BLaER1 (cell line): Measurements from ENCODE around the gene ACKR2.
A peak's percentile ranks its signal among the peaks of the same experiment; 100 is the strongest.
"Not testable (repeated sequence)": the region's sequence is repeated elsewhere in the genome, so short reads cannot be mapped to it uniquely, and the experiment has no call there.

ENCODE experiments used
- H3K27ac ChIP-seq: shearing (Covaris generic); formaldehyde crosslinking; 2 replicates; pipeline ENCODE4 v1.8.1; 2022
- H3K27me3 ChIP-seq: shearing (Covaris generic); formaldehyde crosslinking; 2 replicates; pipeline ENCODE4 v1.8.1; 2022
- H3K36me3 ChIP-seq: shearing (Covaris generic); formaldehyde crosslinking; 2 replicates; pipeline ENCODE4 v1.8.1; 2022
- H3K4me1 ChIP-seq: shearing (Covaris generic); formaldehyde crosslinking; 2 replicates; pipeline ENCODE4 v1.8.1; 2022
- H3K4me2 ChIP-seq: shearing (Covaris generic); formaldehyde crosslinking; 2 replicates; pipeline ENCODE4 v1.8.1; 2022
- H3K4me3 ChIP-seq: shearing (Covaris generic); formaldehyde crosslinking; 2 replicates; pipeline ENCODE4 v1.8.1; 2022
- H3K9ac ChIP-seq: shearing (Covaris generic); formaldehyde crosslinking; 2 replicates; pipeline ENCODE4 v1.8.1; 2022
- H3K9me3 ChIP-seq: shearing (Covaris generic); formaldehyde crosslinking; 2 replicates; pipeline ENCODE4 v1.8.1; 2022
- H4K20me1 ChIP-seq: shearing (Covaris generic); formaldehyde crosslinking; 2 replicates; pipeline ENCODE4 v1.8.1; 2022
- Cebpa-rat ChIP-seq: shearing (Covaris generic); IDR thresholded peaks from 2 replicates; pipeline ENCODE4 v1.8.1; 2022

ACKR2 gene

DNA sequence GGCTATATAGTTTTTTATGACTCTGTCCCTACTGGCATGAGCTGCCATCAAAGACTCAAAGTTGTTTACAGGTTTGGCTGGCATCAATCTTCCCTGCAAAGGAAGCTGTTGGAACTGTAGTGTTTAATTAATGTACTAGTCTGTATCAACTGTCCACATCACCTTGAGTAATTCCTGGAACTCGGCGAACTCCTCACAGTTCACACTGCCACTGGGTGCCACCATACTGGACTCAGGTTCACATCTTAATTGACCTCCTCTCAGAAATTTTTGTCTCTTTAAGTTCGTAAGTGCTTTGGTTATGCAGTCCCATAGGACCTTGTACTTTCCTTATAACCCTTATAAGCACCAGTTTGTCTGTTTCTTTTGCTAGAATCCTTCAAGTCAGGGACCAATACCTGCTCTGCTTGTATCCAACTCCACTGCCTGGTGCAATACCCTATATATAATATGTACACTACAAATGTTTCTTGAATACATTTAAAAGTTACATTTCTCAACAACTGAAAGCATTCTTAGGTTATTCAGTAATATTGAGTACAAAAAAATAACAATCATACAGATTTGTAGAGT, 8.1 kb upstream of the ACKR2 start:
- H4K20me1 ChIP-seq = peaks cover 47% of the 10 kb centered on the region
- H3K36me3 ChIP-seq = no peaks in the 10 kb centered on the region
- H3K4me1 ChIP-seq = peaks cover 50% of the 10 kb centered on the region
- H3K9ac ChIP-seq = no peak overlapping the region
- TF ChIP-seq Cebpa-rat = no peak
- no peak overlapping the region for H3K4me3 ChIP-seq
- no peaks in the 10 kb centered on the region for H3K27me3 ChIP-seq
- peak overlapping the region; percentile 34; the same call in 1 of the 2 replicates for H3K4me2 ChIP-seq
- no peak overlapping the region for H3K27ac ChIP-seq
- no peaks in the 10 kb centered on the region for H3K9me3 ChIP-seq

DNA sequence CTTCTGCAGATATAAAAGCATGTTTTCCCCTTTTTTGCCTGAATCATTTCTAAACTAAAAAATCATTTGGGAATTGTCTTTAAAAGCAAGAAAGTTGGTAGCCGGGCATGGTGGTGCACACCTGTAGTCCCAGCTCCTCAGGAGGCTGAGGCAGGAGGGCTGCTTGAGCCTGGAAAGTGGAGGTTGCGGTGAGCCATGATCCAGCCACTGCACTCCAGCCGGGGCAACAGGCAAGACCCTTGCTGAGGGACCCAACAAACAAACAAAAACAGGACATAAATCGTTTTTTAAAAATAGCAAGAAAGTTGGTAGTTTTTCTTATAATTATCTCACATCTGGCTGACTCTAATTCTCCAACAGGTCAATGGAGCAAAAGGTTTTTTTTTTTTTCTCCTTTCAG, 7.5 kb upstream of the ACKR2 start:
- Histone ChIP-seq H3K36me3 (no peaks in the 10 kb centered on the region), H3K4me3 (no peak overlapping the region), H3K27ac (no peak overlapping the region), H3K27me3 (no peaks in the 10 kb centered on the region), H4K20me1 (peaks cover 47% of the 10 kb centered on the region), H3K9me3 (no peaks in the 10 kb centered on the region), H3K4me1 (peaks cover 50% of the 10 kb centered on the region), H3K9ac (no peak overlapping the region), H3K4me2 (no peak overlapping the region)
- TF ChIP-seq Cebpa-rat = no peak

DNA sequence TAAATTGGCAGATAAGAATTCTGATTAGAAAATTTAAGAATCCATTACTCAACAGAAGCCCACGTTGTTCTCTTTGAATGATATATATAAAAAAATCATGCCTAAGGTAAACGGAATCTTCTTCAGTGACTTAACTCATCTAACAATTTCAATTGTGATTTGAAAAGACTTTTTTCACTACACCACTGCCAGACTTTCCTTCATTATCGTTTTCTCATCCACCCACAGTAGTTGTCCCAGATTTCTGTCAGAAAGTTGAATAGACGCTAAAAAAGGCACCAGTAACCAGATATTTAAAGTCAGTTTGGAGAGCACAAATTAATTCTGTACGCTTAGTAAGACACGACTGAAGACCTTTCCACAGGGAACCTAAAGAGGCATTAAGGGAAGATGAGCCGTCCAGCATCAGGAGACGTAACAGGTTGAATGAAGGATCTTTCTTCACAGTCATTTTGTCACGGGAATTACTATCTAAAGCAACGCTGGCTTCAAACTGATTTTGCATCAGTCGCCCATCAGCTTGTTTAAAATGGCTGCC, 6.3 kb upstream of the ACKR2 start:
- Histone ChIP-seq H3K27me3 (no peaks in the 10 kb centered on the region), H3K4me1 (peaks cover 50% of the 10 kb centered on the region), H3K9ac (peak overlapping the region; percentile 90), H3K4me2 (peak overlapping the region; percentile 95), H3K9me3 (no peaks in the 10 kb centered on the region), H3K36me3 (no peaks in the 10 kb centered on the region), H4K20me1 (peaks cover 47% of the 10 kb centered on the region), H3K27ac (no peak overlapping the region), H3K4me3 (peak overlapping the region; percentile 83)
- TF ChIP-seq Cebpa-rat = no peak

DNA sequence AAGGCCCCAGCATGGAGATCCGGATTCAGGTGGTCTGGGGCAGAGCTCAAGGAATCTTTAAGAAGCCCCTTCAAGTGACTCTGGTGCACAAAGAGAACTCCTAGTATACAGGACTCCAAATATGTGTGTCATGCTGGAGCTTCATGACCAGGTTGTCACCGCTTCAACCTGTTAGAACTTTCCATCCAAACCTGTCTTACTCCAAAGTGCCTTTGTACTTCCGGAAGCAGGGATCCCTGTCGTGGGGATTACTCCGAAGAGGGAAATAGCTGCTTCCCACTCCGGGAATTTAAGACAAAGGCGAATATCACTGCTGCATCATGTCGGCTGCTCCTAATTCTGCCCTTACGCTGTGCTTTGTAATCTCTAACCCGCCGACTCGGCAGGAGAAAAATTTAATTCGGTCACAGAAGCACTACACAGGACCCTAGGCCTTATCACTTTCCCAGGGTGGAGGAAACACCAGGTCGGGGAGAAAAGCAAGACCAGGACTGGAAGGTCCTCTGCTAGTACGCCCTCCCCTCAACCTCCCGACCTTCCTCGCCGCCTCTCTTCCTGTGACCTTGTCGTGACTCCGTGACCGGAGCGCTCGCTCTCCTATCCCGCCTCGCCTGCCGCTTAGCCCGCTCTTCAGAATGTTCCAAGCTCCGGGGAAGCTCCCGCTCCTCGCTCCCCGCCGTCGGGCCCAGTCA, 5.7 kb upstream of the ACKR2 start:
- Histone ChIP-seq H3K36me3 (no peaks in the 10 kb centered on the region), H3K9me3 (no peaks in the 10 kb centered on the region), H4K20me1 (peaks cover 47% of the 10 kb centered on the region), H3K27ac (peak overlapping the region; percentile 84), H3K4me2 (peak overlapping the region; percentile 95), H3K27me3 (no peaks in the 10 kb centered on the region), H3K9ac (peak overlapping the region; percentile 90), H3K4me3 (peak overlapping the region; percentile 83), H3K4me1 (peaks cover 50% of the 10 kb centered on the region)
- TF ChIP-seq Cebpa-rat = no peak

DNA sequence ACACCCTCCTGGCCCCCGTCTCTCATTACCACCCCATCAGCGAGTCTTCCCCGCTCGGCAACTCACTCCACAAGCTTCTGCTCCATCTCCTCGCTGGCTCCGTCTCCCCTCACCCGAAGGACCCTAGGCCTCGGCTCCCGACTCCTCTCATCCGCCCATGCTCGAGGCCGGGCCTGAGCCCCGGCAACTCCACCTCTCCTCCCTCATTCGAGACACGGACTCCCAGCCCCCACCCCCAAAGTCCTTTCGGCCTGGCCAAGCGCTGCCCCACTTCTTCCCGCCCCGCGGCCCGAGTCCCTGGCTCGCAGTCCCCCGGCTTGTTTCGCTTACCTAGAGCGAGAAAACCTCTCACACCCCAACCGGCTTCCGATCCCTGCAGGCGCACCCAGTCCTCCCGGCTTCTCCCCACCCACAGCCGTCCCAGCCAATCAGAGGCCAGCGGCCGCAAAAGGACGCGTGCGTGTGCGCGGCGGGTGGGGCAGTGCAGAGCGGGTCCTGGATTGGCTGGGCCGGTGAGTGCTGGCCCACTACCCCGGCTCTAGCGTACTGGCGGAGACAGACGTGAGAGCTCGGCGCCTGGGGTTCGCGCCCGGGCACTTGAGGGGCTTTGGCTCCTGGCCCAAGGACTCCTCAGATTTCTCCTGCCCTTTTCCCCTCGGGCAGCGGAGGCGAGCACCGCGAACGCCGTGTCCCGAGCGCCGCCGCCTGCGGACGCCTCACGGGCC, 5.0 kb upstream of the ACKR2 start, which contains the start of gene HIGD1A:
TSS of gene HIGD1A (minus strand) at position 385 of the 725 bp plus-strand sequence. CDS start 10,237 bp downstream, outside the sequence.
- Histone ChIP-seq H3K27me3 (no peaks in the 10 kb centered on the region), H3K27ac (peak within 1 kb of the TSS; percentile 84), H3K9ac (peak within 1 kb of the TSS; percentile 90), H3K4me3 (peak within 1 kb of the TSS; percentile 83), H4K20me1 (peaks cover 47% of the 10 kb centered on the region), H3K9me3 (no peaks in the 10 kb centered on the region), H3K36me3 (no peaks in the 10 kb centered on the region), H3K4me1 (peaks cover 50% of the 10 kb centered on the region), H3K4me2 (peak within 1 kb of the TSS; percentile 95)
- TF ChIP-seq Cebpa-rat = no peak

DNA sequence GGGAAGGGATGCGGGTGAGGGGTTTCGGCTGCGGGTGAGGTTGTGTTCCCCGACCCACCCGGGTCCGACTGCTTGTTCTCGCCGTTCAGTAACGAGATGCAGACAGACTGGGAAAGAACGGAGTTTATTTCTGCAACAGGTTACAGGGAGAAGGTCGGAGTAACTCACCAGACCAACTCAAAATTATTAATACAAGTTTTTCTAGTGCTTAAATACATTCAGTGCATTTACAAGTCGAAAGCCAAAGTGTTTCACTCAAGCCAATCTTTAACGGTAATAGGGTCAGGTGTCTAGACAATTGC, 4.5 kb upstream of the ACKR2 start:
- Histone ChIP-seq H3K36me3 (no peaks in the 10 kb centered on the region), H3K27me3 (no peaks in the 10 kb centered on the region), H3K4me2 (peak overlapping the region; percentile 95), H4K20me1 (peaks cover 42% of the 10 kb centered on the region), H3K9ac (peak overlapping the region; percentile 90), H3K4me3 (peak overlapping the region; percentile 83), H3K27ac (peak overlapping the region; percentile 84), H3K4me1 (peaks cover 45% of the 10 kb centered on the region), H3K9me3 (no peaks in the 10 kb centered on the region)
- no peak for TF ChIP-seq Cebpa-rat

DNA sequence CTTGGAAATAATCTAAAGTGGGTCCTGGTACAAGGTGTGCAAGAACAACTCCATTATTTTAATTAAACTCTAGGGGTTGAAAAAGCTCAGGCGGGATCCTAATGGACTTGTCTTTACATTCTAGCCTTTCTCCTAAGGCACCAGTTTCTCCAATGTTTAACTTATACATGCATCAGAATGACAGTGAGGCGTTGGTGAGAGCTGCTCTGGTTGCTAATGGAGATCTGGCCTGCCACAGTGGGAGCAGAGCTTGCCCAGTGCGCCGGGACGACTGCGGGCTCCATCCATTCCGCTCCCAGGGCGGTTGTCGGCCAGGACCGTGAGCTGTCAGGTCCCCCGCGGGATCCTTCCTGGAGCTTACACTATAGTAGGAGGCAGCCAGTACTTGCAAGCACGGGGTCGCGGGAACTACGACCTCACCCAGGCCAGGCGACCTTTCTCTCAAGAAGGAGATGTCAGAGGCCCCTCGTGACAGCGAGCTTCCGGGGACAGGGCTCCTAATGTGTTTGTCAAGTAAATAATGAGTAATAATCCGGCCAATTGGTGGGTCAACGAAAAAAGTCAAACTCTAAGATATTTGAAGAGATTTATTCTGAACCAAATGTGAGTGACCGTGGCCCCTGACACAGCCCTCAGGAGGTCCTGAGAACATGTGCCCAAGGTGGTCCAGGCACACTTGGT, 4.0 kb upstream of the ACKR2 start:
- H3K4me1 ChIP-seq = peaks cover 40% of the 10 kb centered on the region
- H3K9ac ChIP-seq = peak overlapping the region; percentile 90; the same call in 1 of the 2 replicates
- TF ChIP-seq Cebpa-rat = no peak
- peak overlapping the region; percentile 83 for H3K4me3 ChIP-seq
- no peaks in the 10 kb centered on the region for H3K36me3 ChIP-seq
- no peaks in the 10 kb centered on the region for H3K27me3 ChIP-seq
- peak overlapping the region; percentile 95 for H3K4me2 ChIP-seq
- H3K27ac ChIP-seq = no peak overlapping the region
- H3K9me3 ChIP-seq = no peaks in the 10 kb centered on the region
- peaks cover 37% of the 10 kb centered on the region for H4K20me1 ChIP-seq

DNA sequence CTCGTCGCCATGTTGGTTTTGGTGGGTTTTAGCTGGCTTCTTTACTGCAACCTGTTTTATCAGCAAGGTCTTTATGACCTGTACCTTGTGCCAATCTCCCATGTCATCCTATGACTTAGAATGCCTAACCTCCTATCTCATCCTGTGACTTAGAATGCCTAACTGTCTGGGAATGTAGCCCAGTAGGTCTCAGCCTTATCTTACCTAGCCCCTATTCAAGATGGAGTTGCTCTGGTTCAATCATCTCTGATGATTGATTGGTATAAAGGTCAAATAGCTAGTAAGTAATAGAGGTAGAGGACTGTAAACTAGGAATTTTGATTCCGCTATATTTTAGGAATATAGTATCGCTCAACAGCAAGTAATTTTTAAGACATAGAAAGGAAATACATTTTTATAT, 1.3 kb upstream of the ACKR2 start:
- Histone ChIP-seq H3K36me3 (no peaks in the 10 kb centered on the region), H3K9me3 (no peaks in the 10 kb centered on the region), H3K9ac (no peak overlapping the region), H3K27me3 (no peaks in the 10 kb centered on the region), H3K27ac (no peak overlapping the region), H3K4me2 (no peak overlapping the region), H3K4me3 (no peak overlapping the region), H3K4me1 (peaks cover 14% of the 10 kb centered on the region), H4K20me1 (peaks cover 11% of the 10 kb centered on the region; the same call in 1 of the 2 replicates)
- TF ChIP-seq Cebpa-rat = no peak

DNA sequence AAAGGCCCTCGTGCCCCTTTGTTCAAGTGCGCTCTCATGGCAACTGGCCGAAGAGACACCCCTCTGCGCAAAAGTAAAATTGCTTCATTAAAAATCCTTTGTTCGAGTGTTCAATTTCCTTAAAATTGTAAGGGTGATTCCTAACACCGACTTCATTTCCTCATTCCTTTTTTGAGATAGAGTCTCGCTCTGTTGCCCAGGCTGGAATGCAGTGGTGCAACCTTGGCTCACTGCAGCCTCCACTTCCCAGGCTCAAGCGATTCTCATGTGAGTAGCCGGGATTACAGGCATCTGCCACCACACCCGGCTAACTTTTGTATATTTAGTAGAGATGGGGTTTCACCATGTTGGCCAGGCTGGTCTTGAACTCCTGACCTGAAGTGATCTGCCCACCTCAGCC, 1.5 kb downstream of the ACKR2 start:
- not testable (repeated sequence) for H3K36me3 ChIP-seq, H4K20me1 ChIP-seq, H3K9me3 ChIP-seq, H3K4me2 ChIP-seq, H3K4me3 ChIP-seq, H3K27ac ChIP-seq, H3K9ac ChIP-seq, H3K27me3 ChIP-seq, H3K4me1 ChIP-seq

DNA sequence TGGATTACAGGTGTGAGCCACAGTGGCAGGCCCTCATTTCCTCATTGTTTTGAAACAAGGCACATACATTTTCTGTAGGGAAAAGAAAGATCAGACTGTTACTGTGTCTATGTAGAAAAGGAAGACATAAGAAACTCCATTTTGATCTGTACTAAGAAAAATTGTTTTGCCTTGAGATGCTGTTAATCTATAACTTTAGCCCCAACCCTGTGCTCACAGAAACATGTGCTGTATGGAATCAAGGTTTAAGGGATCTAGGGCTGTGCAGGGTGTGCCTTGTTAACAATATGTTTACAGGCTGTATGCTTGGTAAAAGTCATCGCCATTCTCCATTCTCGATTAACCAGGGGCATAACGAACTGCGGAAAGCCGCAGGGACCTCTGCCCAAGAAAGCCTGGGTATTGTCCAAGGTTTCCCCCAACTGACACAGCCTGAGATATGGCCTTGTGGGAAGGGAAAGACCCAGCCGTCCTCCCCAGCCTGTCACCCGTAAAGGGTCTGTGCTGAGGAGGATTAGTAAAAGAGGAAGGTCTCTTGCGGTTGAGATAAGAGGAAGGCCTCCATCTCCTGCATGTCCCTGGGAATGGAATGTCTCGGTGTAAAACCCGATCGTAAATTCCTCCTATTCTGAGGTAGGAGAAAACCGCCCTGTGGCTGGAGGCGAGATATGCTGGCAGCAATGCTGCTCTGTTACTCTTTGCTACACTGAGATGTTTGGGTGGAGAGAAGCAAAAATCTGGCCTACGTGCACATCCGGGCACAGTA, 2.1 kb downstream of the ACKR2 start:
- H3K9ac ChIP-seq = not testable (repeated sequence)

More for the DNA sequence above, 2.1 kb downstream of the ACKR2 start:
- H3K27me3 ChIP-seq, H3K9me3 ChIP-seq, H3K27ac ChIP-seq, H3K36me3 ChIP-seq, H3K4me2 ChIP-seq, H3K4me3 ChIP-seq, H4K20me1 ChIP-seq, H3K4me1 ChIP-seq: not testable (repeated sequence)
